GM10266 (cell line): ENCODE data around the gene LAIR1.

Source experiments
- DNase-seq: peaks from one replicate; pipeline ENCODE4 v3.0.0; 2012; ENCODE audit errors: extremely low spot score
- TF ChIP-seq, protein P1 (sequence below): IDR thresholded peaks from 2 replicates; pipeline ENCODE4 v1.5.1; 2012; ENCODE audit warnings: mild to moderate bottlenecking, low read depth; ENCODE audit not compliant: control insufficient read depth, insufficient read depth; ENCODE audit errors: missing control alignments

The LAIR1 gene

DNA sequence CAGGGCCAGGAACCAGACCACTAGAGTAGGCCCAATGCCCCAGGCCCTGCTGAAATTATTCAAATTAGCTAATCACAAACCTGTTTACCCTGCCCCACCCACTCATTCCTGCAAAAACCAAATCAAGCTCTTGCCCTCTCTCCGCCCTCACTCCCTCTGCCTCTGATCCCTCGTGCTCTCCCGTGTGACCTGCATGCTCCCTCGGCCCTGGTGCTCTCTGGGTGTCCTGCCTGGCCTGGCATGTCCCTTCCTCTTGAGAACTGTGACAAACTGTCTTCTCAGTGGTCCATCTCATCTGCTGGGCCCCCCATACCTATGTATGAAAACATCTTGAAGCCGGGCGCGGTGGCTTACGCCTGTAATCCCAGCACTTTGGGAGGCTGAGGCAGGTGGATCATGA, 38.3 kb upstream of the LAIR1 start:
- no peak for DNase-seq
- TF ChIP-seq, protein P1, sequence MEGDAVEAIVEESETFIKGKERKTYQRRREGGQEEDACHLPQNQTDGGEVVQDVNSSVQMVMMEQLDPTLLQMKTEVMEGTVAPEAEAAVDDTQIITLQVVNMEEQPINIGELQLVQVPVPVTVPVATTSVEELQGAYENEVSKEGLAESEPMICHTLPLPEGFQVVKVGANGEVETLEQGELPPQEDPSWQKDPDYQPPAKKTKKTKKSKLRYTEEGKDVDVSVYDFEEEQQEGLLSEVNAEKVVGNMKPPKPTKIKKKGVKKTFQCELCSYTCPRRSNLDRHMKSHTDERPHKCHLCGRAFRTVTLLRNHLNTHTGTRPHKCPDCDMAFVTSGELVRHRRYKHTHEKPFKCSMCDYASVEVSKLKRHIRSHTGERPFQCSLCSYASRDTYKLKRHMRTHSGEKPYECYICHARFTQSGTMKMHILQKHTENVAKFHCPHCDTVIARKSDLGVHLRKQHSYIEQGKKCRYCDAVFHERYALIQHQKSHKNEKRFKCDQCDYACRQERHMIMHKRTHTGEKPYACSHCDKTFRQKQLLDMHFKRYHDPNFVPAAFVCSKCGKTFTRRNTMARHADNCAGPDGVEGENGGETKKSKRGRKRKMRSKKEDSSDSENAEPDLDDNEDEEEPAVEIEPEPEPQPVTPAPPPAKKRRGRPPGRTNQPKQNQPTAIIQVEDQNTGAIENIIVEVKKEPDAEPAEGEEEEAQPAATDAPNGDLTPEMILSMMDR: no peak

DNA sequence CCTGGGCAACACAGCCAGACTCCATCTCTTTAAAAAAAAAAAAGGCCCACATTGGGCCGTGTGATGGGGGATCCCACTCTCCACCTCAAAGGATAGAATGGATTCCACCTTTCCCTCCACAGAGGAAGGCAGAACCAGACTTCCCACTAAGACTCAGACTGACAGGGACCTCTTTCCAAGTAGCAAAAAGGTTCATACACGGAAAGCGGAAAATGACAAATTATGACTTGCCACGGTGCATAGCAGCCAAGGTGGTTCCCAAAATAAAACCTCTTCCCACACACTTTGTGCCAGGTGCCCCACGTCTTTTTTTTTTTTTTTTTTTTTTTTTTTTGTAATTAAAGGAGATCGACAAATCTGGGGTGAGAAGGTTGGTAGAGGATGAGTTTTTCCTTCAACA, 36.2 kb upstream of the LAIR1 start:
- DNase-seq: no peak
- TF ChIP-seq, protein P1: no peak

DNA sequence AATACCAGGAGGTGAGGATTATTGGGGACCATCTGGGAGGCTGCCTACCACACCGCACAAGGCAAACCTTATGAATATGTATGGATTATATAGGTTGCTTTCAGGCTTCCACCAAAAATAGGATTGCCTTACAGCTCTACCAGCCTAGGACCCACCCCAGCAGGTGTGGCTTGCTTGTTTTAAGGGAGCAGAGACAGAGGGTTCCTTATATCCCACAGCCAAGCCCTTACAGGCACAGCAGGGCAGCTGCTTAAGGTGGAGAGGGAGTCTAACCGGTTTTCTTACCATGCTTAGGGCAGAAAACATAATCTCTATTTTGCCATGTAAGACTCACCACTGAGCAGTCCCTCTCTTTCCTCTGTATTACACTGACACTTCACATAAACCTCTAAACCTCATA, 34.5 kb upstream of the LAIR1 start:
- no peak for DNase-seq
- TF ChIP-seq, protein P1: no peak

DNA sequence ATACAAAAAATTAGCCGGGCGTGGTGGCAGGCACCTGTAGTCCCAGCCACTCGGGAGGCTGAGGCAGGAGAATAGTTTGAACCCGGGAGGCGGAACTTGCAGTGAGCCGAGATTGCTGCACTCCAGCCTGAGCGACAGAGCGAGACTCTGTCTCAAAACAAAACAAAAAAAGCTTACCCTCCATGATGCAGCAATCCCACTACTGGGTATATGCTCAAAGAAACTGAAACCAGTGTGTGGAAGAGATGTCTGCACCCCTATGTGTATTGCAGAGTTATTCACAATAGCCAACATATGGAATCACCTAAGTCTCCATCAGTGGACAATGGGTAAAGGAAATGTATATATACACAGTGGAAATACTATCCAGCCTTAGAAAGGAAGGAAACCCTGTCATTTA, 31.0 kb upstream of the LAIR1 start:
- TF ChIP-seq, protein P1: no peak
- no peak for DNase-seq

DNA sequence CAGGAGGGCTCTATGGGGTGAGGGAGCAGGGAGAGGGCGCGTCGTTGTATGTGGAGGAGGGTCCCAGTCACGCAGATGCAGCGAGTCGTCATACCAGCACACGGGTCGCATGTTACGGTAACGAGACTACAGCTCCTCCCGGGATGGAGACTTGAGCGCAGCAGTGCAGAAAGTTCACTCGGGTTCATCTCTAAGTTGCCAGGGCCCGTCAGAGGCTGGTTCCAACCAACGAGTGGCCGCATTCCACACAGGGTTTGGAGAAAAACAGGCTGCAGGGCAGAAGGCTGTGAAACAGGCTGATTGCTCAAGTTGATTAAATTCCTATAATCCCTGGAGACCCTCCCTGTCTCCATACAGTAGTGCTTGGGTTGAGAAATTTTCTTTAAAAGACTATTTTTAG, 28.6 kb upstream of the LAIR1 start:
- TF ChIP-seq, protein P1: no peak
- no peak for DNase-seq

DNA sequence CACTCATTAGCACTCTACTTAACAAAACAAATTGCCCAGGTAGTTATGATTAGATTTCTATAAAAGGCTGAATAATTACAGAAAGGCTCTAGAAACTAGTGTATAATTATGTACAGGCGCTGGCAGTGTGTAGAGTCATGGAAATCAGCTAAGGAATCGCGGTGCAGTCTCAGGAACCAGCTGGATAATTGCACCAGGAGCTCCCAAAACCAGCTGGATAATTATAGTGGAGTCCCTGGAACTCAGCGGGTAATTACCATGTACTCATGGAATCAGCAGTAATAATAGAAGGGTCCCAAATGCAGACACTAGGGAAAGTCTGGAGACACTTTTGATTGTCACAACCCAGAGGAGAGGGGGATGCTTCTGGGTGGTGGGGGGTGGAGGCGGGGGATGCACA, 27.4 kb upstream of the LAIR1 start:
- no peak for DNase-seq
- TF ChIP-seq, protein P1: no peak

DNA sequence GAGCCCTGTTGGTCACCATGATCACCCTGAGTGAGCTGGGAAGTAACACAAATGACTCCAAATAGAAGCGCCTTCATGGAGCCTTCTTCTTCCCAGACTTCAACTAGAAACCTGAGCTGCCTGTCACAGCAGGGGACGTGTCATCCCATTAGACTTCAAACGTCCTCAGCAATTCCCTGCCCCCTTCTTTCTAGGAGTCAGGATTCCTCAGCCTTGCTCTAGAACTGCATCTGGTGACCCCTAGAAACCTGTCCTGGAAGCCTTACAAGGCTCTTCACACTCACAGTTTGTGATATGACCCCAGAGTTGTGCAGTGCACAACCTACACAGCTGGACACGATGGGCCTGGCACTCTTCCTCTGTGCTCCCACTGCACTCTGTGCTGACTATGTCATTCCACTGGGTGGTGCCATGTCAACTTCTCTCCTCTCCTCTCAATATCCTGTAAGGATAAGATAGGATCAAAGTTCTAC, 26.9 kb upstream of the LAIR1 start:
- TF ChIP-seq, protein P1: no peak
- DNase-seq: no peak
